Hypothalamus (tissue), 51 donors: ENCODE measurements around the gene ERRFI1.

ENCODE experiments used
- DNase-seq, 51 donors: peaks; one replicate each; lab custom pipeline; 2025; lab: John Stamatoyannopoulos, UW

The ERRFI1 gene

DNA sequence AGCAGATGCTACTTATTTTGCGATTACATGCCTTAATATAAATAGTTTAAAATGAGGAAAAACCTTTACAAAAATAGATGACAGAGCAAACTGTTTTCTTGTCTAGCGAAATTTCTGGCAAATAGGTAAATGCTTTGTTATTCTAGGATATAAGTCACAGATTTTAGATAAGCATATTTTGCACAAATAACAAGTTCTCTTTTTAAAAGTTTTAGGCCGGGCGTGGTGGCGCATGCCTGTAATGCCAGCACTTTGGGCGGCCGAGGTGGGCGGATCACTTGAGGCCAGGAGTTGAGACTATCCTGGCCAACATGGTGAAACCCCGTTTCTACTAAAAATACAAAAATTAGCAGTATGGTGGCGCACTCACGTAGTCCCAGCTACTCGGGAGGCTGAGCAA is 20.3 kb upstream of the ERRFI1 start:
- no peak for DNase-seq

DNA sequence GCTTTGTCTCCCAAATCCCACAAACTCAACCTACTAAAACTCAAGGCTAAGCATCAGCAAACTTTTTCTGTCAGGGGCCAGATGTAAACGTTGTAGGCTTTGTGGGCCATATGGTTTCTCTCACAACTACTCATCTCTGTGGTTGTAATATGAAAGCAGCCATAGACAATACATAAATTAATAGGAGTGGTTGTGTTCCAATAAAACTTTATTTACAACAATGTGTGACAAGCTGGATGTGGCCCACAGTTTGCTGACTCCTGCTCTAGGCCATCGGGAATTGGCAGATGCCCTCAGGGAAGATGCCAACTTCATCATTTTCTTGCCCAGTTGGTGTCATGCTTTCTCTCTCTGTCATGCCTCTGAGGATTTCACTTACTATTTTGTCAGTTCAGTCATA is 17.5 kb upstream of the ERRFI1 start:
- DNase-seq, result no peak

DNA sequence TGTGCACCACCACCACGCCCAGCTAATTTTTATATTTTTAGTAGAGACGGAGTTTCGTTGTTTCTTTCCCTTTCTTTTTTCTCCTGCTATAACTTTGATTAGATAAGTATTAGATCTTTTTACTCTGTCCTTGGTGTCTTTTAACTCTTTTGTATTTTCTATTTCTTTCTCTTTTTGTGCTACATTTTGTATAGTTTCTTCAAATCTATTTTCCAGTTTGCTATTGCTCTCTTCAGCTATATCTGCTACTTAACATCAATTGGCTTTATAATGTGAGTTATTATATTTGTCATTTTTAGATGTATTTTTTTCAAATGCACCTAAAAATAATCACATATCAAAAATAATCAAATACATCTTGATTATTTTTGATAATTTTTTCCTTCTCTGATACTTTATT is 16.0 kb upstream of the ERRFI1 start:
- DNase-seq, result no peak

DNA sequence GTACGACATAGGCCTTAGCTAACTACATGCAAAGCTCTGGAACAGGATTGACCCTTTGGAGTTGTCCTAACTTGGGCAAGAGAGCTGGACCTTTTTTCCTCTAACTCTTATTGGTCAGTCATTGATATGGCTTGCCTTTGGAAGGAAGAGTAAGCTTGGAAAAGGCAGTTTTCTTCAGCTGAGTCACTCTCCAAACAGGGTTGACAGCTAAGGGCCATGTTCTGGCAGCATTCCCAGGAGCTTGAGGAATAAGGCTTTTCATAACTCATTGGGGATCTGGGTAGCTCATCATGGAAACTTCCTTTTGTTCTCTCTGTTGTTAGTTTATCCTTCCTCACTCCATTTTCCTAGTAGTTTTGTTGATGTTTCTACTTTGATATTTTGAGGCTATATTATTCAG is 14.5 kb upstream of the ERRFI1 start:
- DNase-seq, result peak in 2 of 51 donors; percentile 8 to 26

DNA sequence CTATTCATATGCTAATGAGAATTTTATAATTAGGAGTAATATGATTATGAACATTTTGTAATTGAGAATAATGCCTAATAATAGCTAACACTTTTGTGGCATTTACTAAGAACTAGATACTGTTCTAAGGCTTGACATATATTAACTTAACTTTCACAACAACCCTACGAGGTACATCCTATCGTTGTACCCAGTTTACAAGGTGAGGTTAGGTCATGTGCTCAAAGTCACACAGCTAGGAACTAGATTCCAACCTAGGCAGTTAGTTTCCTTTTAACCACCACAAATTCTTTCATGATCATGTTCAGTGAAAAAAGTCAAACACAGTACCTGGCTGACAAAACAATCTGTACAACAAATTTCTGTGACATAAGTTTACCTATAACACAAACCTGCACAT is 13.0 kb upstream of the ERRFI1 start:
- no peak for DNase-seq

DNA sequence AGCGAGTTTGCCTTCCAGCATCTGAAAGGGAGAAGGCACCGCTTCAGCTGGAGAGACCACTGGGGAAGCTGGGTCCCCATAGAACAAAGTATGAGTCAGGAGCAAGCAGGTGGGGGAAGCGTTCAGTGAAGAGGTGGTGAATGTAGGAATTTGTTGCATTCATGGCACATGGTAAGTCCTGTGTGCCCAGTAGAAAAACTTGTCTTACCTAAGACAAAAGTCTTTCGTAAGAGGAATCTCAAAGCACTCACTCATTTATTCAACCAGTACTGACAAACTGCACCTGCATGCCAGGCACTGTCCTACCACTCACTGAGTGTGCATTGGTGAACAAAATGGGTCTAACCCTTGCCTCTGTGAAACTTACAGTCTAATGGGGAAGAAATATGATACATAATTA is 9.2 kb upstream of the ERRFI1 start:
- DNase-seq, result no peak

DNA sequence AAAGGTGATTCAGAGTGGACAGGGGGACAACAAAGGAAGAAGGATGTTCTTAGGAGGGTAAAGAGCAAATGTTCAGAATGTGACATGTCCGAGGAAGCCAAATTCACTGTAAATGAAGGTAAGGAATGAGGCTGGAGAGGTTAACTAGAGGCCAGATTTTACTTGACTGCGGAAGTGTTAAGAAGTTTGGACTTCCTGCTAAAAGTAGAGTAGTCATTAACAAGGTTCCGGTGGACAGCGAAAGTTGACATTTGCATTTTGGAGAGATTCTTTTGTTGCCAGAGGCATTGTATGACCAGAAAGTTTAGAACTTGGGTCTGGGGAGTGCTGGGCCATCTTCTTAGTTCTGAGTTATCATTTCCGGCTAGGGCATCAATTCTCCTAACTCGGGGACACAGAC is 7.2 kb upstream of the ERRFI1 start:
- no peak for DNase-seq

DNA sequence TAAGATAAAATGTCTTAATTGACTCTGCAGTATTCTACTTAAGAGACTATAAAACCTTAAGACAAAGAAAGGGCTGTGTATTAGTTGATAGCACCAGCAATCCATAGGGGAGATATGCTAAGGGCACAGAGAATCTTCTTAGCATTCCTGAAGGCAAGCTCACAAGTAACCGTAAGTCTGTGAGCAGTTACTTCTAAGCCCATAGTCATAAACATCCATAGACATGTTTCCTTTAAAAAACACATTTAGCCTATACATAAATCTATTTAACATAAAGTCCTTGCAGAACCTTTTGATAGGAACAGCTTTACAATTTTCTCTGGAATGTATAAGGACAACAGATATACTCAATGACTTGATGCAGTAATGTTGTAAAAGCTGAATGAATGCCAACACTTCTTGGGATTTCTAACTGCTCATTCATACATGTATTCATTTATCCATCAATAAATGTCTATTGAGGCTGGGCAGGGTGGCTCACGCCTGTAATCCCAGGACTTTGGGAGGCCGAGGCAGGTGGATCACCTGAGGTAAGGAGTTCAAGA is 6.3 kb upstream of the ERRFI1 start:
- no peak for DNase-seq

DNA sequence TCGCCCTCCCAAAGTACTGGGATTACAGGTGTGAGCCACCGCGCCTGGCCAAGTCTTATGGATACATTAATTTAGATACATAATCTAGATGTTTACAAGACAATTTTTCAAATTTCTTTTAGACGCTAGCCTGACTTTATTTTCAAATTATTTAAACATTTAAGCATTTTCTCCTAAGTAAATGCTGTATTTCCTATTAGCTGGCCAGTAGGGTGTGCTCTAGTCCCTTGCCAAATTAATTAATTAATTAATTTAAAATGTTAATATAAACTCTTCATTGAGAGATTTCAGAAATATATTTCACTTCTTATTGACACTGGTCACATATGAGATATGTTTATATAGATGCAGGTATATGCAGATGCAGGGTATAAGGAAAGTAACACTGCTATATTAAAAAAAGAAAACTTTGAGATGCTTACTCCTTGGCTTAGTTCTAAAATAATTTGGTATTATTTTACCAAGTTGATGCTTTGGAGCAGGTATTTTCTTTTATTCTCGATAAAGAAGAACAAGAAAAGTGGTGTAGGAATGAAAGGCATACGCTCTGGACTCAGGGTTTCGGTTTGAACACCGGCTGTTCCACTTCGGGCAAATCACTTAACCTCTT is 5.2 kb upstream of the ERRFI1 start:
- no peak for DNase-seq

DNA sequence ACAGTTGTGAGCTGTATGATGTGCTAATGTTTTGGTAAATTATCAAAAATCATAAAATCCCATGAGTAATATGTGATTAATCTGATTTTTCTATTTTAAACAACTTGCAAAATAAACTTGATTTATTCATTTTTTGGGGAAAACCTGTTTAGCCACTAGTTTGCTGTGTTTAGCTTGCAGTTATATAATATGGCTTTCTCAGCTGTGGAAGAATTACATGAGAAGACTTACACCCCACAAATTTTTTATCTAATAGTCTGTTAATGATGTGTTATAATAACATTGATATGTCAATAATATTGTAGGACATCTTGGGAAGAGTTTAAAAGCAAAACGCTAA is 2.4 kb upstream of the ERRFI1 start:
- no peak for DNase-seq

DNA sequence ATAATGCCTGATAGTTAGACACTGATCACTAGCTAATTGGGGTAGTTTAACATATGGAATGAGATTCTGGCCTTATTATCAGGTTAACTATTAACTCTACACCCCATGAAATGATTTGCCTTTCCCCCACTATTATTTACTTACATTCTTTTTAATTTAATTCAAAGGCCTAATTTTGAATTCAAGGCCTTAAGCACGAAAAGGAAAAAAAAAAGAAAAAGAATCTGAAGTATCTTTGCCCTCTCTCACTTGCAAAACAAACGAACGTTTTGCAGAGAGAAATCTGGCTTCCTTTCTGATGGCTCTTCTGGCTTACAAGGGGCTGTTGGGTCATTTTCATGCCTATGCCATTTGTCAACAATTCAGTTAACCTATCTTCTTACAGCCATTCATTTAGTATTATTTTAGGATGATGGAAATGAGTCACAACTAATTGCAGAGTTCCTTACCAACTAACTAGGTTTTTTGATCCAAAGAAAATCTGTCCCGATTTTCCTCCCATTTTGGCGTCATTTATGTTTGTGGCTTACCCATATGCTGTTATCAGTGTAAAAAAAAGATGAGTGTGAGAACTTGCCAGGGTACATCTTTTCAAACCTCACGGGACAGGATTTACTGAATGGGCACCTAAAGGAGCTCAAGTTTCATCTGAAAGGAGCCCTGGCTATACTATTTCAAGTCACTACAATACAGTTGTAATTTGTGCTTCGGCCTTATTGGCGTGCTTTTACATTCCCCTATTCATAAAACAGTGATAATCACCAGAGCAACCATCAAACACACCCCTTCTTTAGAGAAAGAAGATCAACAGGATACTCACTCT is 1.9 kb upstream of the ERRFI1 start:
- no peak for DNase-seq

DNA sequence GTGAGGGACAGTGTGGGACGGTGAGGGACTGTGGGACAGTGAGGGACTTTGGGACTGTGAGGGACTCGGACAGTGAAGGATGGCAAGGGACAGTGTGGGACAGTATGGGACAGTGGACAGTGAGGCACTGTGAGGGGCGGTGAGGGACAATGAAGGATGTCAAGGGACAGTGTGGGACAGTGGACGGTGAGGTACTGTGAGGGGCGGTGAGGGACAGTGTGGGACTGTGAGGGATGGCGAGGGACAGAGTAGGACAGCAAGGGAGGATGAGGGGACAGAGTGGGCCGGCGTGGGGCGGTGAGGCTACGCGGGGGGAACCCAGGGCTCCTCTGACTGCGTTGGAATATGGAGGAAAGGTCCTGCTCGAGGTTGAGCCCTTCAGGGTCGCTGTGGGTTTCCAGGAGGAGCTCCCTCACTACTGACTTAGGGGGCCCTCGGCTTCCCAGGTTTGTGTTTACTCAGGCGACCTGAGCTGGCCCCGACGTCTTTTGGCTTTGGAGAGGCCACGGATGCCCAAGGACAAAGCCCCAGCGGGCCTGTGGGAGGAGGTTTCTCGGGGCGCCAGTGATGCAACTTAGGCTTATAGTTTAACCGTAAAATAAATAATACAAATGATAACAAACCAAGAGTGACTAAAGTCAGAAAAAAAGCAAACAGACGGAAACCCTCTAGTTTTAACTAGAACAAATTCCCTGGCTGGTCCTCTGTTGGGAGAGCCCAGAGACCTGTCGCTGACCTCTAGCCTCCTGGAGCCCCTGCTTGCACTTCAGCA is 1.1 kb upstream of the ERRFI1 start:
- peak in 1 of 51 donors; percentile 15 for DNase-seq

DNA sequence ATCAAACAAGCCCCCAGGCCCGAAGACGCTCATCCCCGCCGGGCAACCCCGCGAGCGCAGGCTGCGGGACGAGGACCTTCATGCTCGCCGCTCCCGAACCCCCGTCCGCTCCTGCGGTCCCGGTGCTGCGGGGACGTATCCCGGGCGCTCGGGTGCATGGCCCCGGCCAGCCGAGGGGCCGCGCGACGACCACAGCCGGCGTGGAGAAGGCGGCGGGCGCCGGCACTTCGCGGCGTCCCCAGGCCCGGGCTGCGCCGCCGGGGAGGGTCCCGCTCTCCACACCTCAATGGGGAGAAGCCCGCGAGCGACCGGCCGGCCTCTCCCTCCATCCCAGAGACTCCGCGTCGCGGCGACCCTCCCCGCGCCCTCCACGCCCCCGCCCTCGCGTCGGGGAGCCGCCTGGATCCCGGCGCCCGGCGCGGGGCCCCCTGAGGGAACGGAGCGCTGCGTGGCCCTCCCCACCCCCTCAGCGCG is 401 bp downstream of the ERRFI1 start:
- peak in 4 of 51 donors; percentile 37 to 70 (median 43) for DNase-seq

DNA sequence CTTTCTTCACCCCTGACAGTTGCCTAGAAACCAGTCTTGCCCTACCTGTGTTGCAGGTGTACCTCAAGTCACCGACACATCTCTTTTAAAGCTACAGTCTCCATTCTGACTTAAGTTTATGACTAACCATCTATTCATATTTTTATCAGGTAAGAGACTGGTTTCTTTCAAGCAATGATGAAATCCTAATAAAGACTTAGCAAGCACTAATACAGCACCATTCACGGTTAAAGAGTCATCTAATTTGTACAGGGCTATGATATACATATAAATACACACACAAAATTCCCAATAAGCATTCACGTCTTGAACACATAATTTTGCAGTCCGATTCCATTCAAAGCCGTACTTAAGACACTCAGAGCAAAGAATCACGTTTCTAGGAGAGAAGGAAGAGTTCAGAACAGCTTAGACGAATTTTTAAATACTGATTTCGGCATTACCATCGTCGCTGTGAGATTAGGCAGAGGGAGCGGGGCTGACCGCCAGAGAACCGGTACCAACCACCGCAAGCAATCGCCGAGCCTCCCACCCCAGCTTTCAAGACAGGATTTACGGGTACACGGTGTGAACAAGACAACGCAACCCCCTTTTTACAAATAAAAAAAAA is 943 bp downstream of the ERRFI1 start:
- peak in 4 of 51 donors; percentile 21 to 37 (median 34) for DNase-seq

DNA sequence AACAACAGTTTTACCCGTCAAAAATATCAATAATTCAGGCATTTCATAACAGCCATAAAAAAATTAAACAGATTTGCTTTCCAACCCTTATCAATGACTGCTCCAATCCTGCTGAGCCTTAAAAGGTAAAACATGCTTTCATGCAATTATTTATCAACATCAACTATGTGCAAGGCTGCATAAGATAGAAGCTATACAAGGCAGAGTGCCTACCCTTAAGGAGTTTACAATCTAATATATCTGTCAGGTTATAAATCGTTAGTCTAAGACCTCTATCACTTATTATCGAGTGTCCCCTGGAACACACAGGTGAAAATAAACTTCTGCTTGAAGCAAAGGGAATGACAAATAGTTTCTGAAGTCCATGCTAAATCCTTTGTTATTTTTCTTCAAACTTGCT is 1.8 kb downstream of the ERRFI1 start:
- DNase-seq, result no peak

DNA sequence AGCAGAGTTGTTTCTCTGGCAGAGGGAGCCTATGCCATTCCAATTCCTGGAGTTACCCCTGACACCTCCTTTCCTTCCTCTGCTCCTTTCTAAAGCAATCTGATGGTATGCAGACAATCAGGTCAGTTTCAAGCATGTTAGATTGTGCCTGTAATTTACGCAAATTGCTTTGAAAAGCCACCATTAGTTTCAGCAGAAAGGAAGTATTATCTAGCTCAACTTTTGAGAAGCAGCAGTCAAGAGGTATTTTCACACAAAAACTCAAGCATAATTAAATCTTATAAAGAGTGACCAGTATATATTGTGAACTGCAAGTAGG is 2.2 kb downstream of the ERRFI1 start:
- DNase-seq, result no peak

DNA sequence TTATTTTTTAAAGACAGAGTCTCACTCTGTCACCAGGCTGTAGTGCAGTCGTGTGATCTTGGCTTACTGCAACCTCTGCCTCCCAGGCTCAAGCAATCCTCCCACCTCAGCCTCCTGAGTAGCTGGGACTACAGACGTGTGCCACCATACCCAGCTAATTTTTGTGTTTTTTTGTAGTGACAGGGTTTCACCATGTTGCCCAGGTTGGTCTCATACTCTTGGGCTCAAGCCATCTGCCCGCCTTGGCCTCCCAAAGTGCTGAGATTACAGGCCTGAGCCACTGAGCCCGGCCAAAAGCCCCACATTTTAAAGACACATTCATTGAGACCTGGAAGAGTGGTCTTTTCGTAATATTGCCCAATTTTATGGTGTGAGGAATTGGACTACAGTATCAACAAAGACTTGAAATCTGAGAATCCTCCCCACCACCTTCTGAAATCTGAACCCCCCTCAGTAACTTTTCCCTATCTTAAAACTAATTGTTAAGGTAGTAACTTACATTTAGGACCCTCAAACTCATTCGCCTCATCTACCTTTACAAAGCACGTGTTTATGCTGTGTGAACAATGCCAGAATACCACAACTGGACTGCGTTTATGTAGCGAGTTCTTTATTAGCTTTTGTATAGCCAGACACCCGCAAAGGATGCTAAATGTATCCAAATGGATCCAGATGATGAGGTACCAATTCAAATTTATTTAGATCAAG is 2.7 kb downstream of the ERRFI1 start:
- DNase-seq, result peak in 1 of 51 donors; percentile 6

DNA sequence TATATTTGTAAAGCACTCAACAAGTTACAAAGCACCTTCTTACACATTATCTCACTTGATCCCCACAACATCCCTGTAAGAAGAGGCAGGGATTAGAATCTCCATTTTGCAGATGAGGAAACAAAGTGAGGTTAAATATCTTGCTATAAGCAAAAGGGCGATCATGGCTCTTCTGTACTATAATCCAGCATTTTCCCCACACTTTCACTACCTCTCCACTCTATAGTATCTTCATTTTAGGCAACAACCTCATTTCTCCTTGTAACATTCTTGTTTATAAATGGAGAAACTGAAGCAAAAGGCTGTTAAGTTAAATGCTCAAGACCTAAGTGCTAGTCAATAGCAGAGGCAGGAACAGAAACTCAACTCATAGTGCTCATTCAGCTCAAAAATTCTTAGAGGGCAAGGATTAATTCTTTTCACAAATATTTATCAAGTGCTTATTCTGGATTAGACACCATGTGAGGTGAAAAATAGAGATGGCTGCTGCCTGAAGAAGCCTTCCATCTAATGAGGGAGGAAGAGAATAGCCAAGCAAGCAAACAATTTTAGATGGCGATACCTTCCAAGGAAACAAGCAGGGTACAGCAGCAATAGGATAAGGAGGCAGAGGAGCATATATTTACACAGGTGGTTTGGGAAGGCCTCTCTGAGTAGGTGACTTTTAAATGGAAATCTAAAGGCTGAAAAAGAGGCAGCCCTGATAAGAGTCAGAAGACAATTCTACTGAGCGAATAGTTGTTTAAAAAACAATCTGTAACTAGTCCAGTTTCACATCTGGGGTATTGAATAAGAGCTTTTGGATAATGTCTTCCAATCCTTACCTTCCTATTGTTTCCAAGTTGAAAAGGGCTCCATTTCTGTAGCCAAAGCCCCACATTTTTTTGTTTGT is 3.5 kb downstream of the ERRFI1 start:
- DNase-seq, result no peak

DNA sequence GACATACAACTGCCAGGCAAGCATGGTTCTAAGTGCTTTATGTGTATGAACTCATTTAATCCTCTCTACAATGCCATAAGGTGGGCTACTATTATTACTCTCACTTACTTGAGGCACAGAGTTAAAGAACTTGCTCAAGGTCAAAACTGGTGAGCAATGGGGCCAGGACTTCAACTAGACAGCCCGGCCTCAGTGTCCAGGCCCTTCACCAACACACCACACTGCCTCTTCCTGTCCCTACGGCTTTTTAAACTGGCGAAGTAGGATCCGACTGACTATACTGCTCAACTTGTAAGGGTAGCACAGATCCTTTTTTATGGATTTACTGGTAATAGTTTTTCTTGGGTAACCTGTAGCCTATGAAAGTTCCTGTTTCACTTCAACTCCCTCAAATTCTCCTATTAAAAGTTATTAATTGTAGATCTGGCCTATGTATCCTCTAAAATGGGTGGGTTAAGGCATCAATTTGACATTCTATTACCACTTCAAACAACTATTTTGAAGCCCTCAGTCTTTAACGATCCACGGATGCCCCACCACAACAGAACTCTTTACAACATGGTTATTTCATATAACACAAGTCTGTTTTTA is 4.3 kb downstream of the ERRFI1 start:
- DNase-seq, result no peak
